SK-MEL-5 (cell line): Measurements from ENCODE around the gene ISM2. TPM values are rescaled to one million over a fixed set of nuclear protein-coding genes. Genes with fewer than 3 reads are reported as not detected.
"Not testable (repeated sequence)": the region's sequence is repeated elsewhere in the genome, so short reads cannot be mapped to it uniquely, and the experiment has no call there.

ENCODE experiments used
- DNase-seq: peaks from one replicate; pipeline ENCODE4 v3.0.0-alpha.2; 2016; ENCODE audit warnings: low read depth, low spot score
- in situ Hi-C: cut with HindIII; loops from 2 replicates; pipeline ENCODE4 v1.10.0; 2016; ENCODE audit warnings: low sequenced_read_pairs, high pct_unique_total_duplicates, low pct_unique_long_range_greater_than_20kb
- polyA plus RNA-seq, 2 experiments: library from polyadenylated mRNA; depleted of rRNA; stranded (reverse); fragments of >200 nt; gene quantifications; 2 replicates each; pipeline ENCODE4 v1.2.3, GENCODE V29; 2015
- total RNA-seq: library from RNA; depleted of rRNA; stranded (reverse); fragments of >200 nt; shearing (Covaris generic); gene quantifications from 2 replicates; pipeline ENCODE4 v1.2.3, GENCODE V29; 2014; rRNA removed

ISM2 gene
- total RNA-seq = 0.19 and 0.79 TPM in 2 replicates
- 1.1 and 2.2 TPM in 2 replicates for polyA plus RNA-seq (2015; cell fraction: cytosol; rRNA removed)
- polyA plus RNA-seq (2015; cell fraction: nucleus; rRNA removed) = 0.49 and 4.0 TPM in 2 replicates

GRCh38 chr14:77498120-77498979 is at the start of gene ISM2:
ISM2 (minus strand) TSS chr14:77498816; CDS start chr14:77498793, 23 bp downstream.
- no peak for DNase-seq
- in situ Hi-C loops = no loop called here

GRCh38 chr14:77547512-77548180 is 49.0 kb upstream of the ISM2 start:
- in situ Hi-C loops = no loop called here
- no peak for DNase-seq

GRCh38 chr14:77545171-77545570 is 46.6 kb upstream of the ISM2 start:
- in situ Hi-C loops, DNase-seq: not testable (repeated sequence)

GRCh38 chr14:77544571-77544970 is 46.0 kb upstream of the ISM2 start:
- no peak for DNase-seq
- in situ Hi-C loops = no loop called here

GRCh38 chr14:77543637-77544334 is 45.2 kb upstream of the ISM2 start:
- DNase-seq = no peak
- in situ Hi-C loops = no loop called here

- no peak for DNase-seq
- in situ Hi-C loops = no loop called here
Measured at GRCh38 chr14:77543240-77543551, 44.6 kb upstream of the ISM2 start.

- DNase-seq = peak; percentile 46
- in situ Hi-C loops = no loop called here
Measured at GRCh38 chr14:77542421-77543239, 44.0 kb upstream of the ISM2 start.

- in situ Hi-C loops = no loop called here
- no peak for DNase-seq
Measured at GRCh38 chr14:77541905-77542304, 43.3 kb upstream of the ISM2 start.

- in situ Hi-C loops, DNase-seq: not testable (repeated sequence)
Measured at GRCh38 chr14:77536951-77537350, 38.3 kb upstream of the ISM2 start.

- DNase-seq = no peak
- in situ Hi-C loops = no loop called here
Measured at GRCh38 chr14:77531071-77531470, 32.5 kb upstream of the ISM2 start.

GRCh38 chr14:77529963-77530362 is 31.3 kb upstream of the ISM2 start:
- in situ Hi-C loops = no loop called here
- no peak for DNase-seq

- in situ Hi-C loops = no loop called here
- DNase-seq = no peak
Measured at GRCh38 chr14:77529213-77529612, 30.6 kb upstream of the ISM2 start.

- DNase-seq, in situ Hi-C loops: not testable (repeated sequence)
Measured at GRCh38 chr14:77528701-77529100, 30.1 kb upstream of the ISM2 start.

GRCh38 chr14:77526266-77526665 is 27.6 kb upstream of the ISM2 start:
- in situ Hi-C loops = no loop called here

GRCh38 chr14:77524536-77524935 is 25.9 kb upstream of the ISM2 start:
- in situ Hi-C loops = no loop called here
- no peak for DNase-seq

More at GRCh38 chr14:77526266-77526665, 27.6 kb upstream of the ISM2 start:
- DNase-seq = no peak

GRCh38 chr14:77523109-77523508 is 24.5 kb upstream of the ISM2 start:
- in situ Hi-C loops = no loop called here
- no peak for DNase-seq

- no peak for DNase-seq
- in situ Hi-C loops = no loop called here
Measured at GRCh38 chr14:77520555-77520954, 21.9 kb upstream of the ISM2 start.
